Measurements from ENCODE around the gene NFKB2.
A peak's percentile ranks its signal among the peaks of the same experiment; 100 is the strongest.

DNA sequence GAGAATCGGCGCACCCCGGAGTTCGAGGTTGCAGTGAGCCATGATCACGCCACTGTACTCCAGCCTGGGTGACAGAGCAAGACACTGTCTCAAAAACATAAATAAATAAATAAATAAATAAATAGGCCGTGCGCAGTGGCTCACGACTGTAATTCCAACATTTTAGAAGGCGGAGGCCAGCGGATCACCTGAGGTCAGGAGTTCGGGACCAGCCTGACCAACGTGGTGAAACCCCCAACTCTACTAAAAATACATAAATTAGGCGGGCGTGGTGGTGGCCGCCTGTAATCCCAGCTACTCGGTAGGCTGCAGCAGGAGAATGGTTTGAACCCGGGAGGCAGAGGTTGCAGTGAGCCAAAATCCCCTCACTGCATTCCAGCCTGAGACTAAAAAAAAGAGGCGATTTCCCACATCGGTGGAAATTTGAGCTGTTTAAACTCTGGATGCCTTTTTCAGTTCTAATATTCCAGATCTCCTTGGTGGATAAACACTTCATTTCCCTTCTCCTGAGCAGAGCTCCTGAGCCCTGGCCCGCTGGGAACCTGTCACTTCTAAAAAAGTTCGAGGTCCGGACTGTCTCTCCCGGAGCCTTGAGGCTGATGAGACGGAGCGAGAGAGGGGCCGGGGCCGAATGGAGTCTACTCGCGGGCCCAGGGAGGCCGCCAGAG, 2.0 kb upstream of the NFKB2 start:
- TF ChIP-seq, protein P1, sequence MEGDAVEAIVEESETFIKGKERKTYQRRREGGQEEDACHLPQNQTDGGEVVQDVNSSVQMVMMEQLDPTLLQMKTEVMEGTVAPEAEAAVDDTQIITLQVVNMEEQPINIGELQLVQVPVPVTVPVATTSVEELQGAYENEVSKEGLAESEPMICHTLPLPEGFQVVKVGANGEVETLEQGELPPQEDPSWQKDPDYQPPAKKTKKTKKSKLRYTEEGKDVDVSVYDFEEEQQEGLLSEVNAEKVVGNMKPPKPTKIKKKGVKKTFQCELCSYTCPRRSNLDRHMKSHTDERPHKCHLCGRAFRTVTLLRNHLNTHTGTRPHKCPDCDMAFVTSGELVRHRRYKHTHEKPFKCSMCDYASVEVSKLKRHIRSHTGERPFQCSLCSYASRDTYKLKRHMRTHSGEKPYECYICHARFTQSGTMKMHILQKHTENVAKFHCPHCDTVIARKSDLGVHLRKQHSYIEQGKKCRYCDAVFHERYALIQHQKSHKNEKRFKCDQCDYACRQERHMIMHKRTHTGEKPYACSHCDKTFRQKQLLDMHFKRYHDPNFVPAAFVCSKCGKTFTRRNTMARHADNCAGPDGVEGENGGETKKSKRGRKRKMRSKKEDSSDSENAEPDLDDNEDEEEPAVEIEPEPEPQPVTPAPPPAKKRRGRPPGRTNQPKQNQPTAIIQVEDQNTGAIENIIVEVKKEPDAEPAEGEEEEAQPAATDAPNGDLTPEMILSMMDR (IDR thresholded peaks at IDR 0.05), result peak in 1 of 3 experiments; percentile 92
- no peak for TF ChIP-seq POLR2A (IDR thresholded peaks at IDR 0.05)
